Measurements from ENCODE around the gene ESRRA. TPM values are rescaled to one million over a fixed set of nuclear protein-coding genes. Genes with fewer than 3 reads are reported as not detected.
A peak's percentile ranks its signal among the peaks of the same experiment; 100 is the strongest.

The ESRRA gene
- total and polyA plus RNA-seq, 2 of the 13 experiments (the other 11 are each of a cell fraction or from before 2014, with no cell fraction given) = 18.1 to 36.3 TPM

DNA sequence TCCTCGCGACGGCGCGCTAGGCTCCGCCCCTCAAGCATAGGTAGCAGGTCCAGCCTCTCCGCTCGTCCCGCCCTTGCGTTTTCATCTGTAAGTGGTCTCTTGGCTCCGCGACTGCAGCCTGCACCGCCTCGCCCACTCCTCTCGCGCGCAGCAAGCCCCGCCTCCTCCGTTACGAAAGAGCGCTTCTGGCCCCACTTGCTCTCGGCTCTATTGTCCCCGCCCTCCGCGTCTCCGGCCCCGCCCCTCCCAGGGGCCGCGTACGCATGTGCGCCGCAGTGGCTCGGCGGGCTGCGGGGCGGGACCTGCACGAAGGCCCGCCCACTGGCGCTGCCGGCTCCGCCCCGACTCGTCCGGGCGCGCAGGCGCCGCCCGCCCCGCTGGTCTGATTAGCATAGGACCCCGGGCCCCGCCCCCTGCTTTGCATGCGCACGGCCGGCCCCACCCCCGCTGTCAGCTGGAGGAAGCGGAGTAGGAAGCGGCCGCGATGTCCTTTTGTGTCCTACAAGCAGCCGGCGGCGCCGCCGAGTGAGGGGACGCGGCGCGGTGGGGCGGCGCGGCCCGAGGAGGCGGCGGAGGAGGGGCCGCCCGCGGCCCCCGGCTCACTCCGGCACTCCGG, at the start of gene ESRRA (continued):
- TF ChIP-seq, protein P1, sequence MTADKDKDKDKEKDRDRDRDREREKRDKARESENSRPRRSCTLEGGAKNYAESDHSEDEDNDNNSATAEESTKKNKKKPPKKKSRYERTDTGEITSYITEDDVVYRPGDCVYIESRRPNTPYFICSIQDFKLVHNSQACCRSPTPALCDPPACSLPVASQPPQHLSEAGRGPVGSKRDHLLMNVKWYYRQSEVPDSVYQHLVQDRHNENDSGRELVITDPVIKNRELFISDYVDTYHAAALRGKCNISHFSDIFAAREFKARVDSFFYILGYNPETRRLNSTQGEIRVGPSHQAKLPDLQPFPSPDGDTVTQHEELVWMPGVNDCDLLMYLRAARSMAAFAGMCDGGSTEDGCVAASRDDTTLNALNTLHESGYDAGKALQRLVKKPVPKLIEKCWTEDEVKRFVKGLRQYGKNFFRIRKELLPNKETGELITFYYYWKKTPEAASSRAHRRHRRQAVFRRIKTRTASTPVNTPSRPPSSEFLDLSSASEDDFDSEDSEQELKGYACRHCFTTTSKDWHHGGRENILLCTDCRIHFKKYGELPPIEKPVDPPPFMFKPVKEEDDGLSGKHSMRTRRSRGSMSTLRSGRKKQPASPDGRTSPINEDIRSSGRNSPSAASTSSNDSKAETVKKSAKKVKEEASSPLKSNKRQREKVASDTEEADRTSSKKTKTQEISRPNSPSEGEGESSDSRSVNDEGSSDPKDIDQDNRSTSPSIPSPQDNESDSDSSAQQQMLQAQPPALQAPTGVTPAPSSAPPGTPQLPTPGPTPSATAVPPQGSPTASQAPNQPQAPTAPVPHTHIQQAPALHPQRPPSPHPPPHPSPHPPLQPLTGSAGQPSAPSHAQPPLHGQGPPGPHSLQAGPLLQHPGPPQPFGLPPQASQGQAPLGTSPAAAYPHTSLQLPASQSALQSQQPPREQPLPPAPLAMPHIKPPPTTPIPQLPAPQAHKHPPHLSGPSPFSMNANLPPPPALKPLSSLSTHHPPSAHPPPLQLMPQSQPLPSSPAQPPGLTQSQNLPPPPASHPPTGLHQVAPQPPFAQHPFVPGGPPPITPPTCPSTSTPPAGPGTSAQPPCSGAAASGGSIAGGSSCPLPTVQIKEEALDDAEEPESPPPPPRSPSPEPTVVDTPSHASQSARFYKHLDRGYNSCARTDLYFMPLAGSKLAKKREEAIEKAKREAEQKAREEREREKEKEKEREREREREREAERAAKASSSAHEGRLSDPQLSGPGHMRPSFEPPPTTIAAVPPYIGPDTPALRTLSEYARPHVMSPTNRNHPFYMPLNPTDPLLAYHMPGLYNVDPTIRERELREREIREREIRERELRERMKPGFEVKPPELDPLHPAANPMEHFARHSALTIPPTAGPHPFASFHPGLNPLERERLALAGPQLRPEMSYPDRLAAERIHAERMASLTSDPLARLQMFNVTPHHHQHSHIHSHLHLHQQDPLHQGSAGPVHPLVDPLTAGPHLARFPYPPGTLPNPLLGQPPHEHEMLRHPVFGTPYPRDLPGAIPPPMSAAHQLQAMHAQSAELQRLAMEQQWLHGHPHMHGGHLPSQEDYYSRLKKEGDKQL (CRISPR knock-in tag; IDR thresholded peaks at IDR 0.05; ENCODE audit: low read depth) = no peak
- TF ChIP-seq RFX1 (IDR thresholded peaks at IDR 0.05) (no peak), TRIM24 (CRISPR knock-in tag; IDR thresholded peaks at IDR 0.05) (no peak), MYC (CRISPR knock-in tag; IDR thresholded peaks at IDR 0.05; ENCODE audit: borderline replicate concordance) (no peak; the same call in 1 of the 2 replicates), CENPX (CRISPR knock-in tag; IDR thresholded peaks at IDR 0.05) (no peak), ZBTB21 (CRISPR knock-in tag; IDR thresholded peaks at IDR 0.05) (no peak), ZNF678 (CRISPR knock-in tag; IDR thresholded peaks at IDR 0.05) (no peak), RXRA (CRISPR knock-in tag; IDR thresholded peaks at IDR 0.05) (peak; percentile 65; the same call in 1 of the 2 replicates), MLX (CRISPR knock-in tag; IDR thresholded peaks at IDR 0.05) (no peak), TARDBP (CRISPR knock-in tag; IDR thresholded peaks at IDR 0.05) (0 out of 2 replicates have a peak, but pooled peaks have one; percentile 33), STAT5B (CRISPR knock-in tag; IDR thresholded peaks at IDR 0.05) (no peak), PAX8 (CRISPR knock-in tag; IDR thresholded peaks at IDR 0.05; ENCODE audit: borderline replicate concordance) (no peak), MXD4 (CRISPR knock-in tag; IDR thresholded peaks at IDR 0.05) (no peak), YEATS4 (CRISPR knock-in tag; IDR thresholded peaks at IDR 0.05; ENCODE audit: borderline replicate concordance) (no peak), SIN3B (IDR thresholded peaks at IDR 0.05; ENCODE audit: low read length) (no peak), GLI4 (CRISPR knock-in tag; IDR thresholded peaks at IDR 0.05; ENCODE audit: borderline replicate concordance) (no peak), JUNB (CRISPR knock-in tag; IDR thresholded peaks at IDR 0.05; ENCODE audit: borderline replicate concordance) (no peak), NRL (CRISPR knock-in tag; IDR thresholded peaks at IDR 0.05; ENCODE audit: borderline replicate concordance) (no peak)
- TF ChIP-seq, protein P2, sequence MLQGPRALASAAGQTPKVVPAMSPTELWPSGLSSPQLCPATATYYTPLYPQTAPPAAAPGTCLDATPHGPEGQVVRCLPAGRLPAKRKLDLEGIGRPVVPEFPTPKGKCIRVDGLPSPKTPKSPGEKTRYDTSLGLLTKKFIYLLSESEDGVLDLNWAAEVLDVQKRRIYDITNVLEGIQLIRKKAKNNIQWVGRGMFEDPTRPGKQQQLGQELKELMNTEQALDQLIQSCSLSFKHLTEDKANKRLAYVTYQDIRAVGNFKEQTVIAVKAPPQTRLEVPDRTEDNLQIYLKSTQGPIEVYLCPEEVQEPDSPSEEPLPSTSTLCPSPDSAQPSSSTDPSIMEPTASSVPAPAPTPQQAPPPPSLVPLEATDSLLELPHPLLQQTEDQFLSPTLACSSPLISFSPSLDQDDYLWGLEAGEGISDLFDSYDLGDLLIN (CRISPR knock-in tag; IDR thresholded peaks at IDR 0.05; ENCODE audit: borderline replicate concordance) = no peak
- TF ChIP-seq, protein P3, sequence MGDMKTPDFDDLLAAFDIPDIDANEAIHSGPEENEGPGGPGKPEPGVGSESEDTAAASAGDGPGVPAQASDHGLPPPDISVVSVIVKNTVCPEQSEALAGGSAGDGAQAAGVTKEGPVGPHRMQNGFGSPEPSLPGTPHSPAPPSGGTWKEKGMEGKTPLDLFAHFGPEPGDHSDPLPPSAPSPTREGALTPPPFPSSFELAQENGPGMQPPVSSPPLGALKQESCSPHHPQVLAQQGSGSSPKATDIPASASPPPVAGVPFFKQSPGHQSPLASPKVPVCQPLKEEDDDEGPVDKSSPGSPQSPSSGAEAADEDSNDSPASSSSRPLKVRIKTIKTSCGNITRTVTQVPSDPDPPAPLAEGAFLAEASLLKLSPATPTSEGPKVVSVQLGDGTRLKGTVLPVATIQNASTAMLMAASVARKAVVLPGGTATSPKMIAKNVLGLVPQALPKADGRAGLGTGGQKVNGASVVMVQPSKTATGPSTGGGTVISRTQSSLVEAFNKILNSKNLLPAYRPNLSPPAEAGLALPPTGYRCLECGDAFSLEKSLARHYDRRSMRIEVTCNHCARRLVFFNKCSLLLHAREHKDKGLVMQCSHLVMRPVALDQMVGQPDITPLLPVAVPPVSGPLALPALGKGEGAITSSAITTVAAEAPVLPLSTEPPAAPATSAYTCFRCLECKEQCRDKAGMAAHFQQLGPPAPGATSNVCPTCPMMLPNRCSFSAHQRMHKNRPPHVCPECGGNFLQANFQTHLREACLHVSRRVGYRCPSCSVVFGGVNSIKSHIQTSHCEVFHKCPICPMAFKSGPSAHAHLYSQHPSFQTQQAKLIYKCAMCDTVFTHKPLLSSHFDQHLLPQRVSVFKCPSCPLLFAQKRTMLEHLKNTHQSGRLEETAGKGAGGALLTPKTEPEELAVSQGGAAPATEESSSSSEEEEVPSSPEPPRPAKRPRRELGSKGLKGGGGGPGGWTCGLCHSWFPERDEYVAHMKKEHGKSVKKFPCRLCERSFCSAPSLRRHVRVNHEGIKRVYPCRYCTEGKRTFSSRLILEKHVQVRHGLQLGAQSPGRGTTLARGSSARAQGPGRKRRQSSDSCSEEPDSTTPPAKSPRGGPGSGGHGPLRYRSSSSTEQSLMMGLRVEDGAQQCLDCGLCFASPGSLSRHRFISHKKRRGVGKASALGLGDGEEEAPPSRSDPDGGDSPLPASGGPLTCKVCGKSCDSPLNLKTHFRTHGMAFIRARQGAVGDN (CRISPR knock-in tag; IDR thresholded peaks at IDR 0.05) = no peak
